Activated T-cell treated with anti-CD3 and anti-CD28 coated beads for 1 hour (primary cell): ENCODE data around the gene COBLL1.
"Not testable (repeated sequence)": the region's sequence is repeated elsewhere in the genome, so short reads cannot be mapped to it uniquely, and the experiment has no call there.

ENCODE experiments used
- DNase-seq: peaks from one replicate; pipeline ENCODE4 v3.0.0-alpha.2; 2020; ENCODE audit warnings: low read depth

Gene COBLL1

GRCh38 chr2:164710837-164711765 lies 130.5 kb downstream of the COBLL1 start:
- DNase-seq, result no peak

- not testable (repeated sequence) for DNase-seq
These were observed 131.3 kb downstream of the COBLL1 start for GRCh38 chr2:164710252-164710836.

DNA sequence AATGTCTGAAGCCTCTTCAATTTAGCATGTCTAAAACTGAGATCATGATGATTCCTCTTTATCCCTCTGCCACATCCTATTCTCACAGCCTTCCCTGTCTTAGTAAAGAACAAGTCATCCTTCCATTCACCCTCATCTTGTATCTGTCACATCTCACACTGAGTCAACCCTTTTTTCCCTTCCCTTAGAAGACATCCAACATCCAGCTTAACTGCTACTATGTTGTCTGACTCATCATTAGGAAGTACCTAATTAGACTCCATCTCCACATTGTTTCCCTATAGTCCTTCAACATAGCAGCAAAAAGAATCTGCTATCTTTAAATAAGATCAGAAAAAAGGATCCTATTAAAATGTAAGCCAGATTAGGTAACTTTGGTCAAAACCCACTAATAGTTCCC lies 135.1 kb downstream of the COBLL1 start:
- DNase-seq, result no peak

GRCh38 chr2:164705412-164706167 lies 136.0 kb downstream of the COBLL1 start:
- DNase-seq, result no peak

- no peak for DNase-seq
These were observed 137.5 kb downstream of the COBLL1 start for GRCh38 chr2:164703915-164704706.

DNA sequence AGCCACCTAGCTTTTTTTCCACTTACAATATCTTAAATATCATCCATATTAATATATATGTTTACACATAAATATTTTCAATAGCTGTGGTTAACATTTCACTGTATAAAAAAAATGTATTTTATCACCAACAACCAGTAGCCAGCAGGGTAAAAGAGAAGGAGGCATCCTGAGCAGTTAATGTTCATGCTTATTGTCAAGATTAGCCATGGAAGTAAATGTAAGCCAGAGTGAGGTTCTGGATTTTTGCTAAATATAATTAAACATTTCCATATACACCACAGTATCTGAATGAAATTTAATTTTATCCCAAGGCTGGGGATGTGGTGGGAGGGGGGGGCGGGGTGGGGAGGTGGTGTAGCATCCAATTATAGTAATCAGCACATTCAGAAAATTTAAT lies 140.1 kb downstream of the COBLL1 start:
- DNase-seq, result no peak

DNA sequence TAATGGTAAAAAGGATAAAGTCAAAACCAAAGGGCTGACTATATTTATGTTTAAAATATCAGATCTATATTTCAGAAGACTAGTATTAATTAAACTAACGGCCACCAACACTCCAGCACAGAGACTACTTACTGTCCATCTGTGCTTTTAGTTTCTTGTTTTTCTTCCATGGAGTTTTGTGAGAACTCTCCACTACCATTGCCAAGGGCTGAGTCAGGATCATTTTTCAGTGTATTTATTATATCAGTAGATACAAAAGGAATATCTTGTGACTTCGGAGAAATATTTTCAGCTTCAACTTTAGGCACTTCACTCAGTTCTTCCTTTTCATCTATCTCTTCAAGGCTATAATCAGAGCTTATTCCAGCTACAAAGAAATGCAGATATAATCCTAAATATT lies 141.2 kb downstream of the COBLL1 start:
- DNase-seq, result no peak

- DNase-seq, result no peak
These were observed 143.7 kb downstream of the COBLL1 start for GRCh38 chr2:164697688-164698461.

DNA sequence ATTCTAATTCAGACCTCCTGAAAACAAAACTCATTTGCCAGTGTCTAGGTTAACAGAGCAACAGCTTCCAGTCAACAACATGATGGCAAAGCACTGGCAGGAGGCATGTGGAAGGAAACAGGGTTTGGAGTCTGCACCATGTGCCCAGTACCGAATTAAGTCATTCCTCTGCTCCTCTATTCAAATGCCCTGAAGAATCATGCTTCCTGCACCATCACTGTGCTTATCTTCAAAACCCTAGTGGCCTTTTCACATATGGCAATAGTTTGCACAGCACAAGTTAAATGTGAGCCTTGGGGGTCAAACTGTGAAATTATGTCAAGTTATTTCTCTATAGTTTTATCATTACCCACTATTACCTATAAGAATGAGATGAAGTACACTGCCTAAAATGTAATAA lies 145.0 kb downstream of the COBLL1 start:
- no peak for DNase-seq

GRCh38 chr2:164694275-164694695 lies 147.3 kb downstream of the COBLL1 start:
- no peak for DNase-seq

GRCh38 chr2:164693834-164694233 lies 147.8 kb downstream of the COBLL1 start:
- DNase-seq, result no peak

- no peak for DNase-seq
These were observed 148.2 kb downstream of the COBLL1 start for GRCh38 chr2:164693390-164693789.

DNA sequence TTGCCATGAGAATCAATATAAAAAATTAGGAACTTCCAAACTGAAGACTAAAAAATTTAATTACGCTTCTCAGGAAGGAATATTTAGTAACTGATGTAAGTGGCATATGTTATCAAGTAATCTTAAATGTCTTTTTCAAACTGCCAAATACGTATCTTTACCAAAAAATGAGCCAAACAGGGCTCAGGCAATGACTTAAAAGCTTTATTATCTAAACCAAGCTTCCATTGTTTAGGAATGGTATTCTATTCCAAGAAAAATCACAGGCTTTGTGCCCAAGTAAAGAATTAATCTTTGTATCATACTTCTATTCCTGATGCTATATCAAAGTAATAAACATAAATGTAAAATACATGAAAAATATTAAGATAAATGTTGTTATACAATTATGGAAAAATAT lies 148.7 kb downstream of the COBLL1 start:
- no peak for DNase-seq

- no peak for DNase-seq
These were observed 149.5 kb downstream of the COBLL1 start for GRCh38 chr2:164692114-164692513.

- no peak for DNase-seq
These were observed 150.2 kb downstream of the COBLL1 start for GRCh38 chr2:164691346-164691887.

DNA sequence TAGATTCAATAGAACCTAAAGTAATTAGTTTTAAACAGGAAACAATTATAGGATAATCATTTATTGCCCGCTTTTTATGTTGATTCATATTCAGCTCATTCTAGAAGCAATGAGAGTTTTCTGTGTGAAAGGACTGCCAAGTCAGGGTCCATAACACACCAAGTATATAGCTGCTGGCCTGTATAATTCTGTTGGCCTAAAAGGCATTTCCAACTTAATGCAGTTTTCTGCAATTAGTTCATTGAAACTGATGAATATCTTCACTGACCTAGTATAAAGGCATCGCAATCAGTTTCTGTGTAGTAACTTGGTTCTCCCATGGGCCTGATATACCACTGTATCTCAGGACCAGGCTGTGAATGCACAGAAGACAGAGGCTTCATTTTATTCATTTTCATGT lies 151.3 kb downstream of the COBLL1 start:
- DNase-seq, result no peak

- no peak for DNase-seq
These were observed 152.7 kb downstream of the COBLL1 start for GRCh38 chr2:164688896-164689419.

GRCh38 chr2:164681009-164681408 lies 160.6 kb downstream of the COBLL1 start:
- no peak for DNase-seq

GRCh38 chr2:164678631-164679149 lies 162.9 kb downstream of the COBLL1 start:
- DNase-seq, result no peak

DNA sequence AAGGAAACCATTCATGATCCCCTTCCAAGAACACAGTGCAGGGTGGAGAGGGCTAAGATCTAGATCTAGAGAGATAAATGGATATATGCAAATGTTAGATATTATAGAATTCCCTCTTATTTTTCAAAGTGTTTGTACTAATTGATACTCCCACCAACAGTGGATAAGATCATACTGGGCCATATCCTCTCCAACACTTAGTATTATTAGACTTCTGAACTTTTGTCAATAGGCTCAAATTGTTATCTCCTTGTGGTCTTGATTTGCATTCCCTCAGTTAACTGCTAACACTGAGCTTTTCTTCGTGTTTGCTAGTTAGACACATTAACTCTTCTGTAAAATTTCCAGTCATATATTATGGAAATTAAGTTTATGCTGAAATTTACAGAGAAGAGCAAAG lies 163.9 kb downstream of the COBLL1 start:
- DNase-seq, result no peak
